Measurements from ENCODE around the gene ABR.

The ABR gene

GRCh38 chr17:1055231-1055630, 124.5 kb downstream of the ABR start:
- Histone ChIP-seq H3K4me2 (ENCODE audit: insufficient read depth, low read length) (no peak overlapping the region), H3K9ac (ENCODE audit: low read depth, low read length) (no peak overlapping the region), H3K9me3 (ENCODE audit: insufficient read depth, low read length, severe bottlenecking) (no peaks in the 10 kb centered on the region), H3K4me3 (ENCODE audit: low read depth in 1 of 2, low read length in 2 of 2) (no peak overlapping the region), H3K27ac (ENCODE audit: low read length) (no peak overlapping the region), H4K20me1 (ENCODE audit: insufficient read depth, low read length) (no peaks in the 10 kb centered on the region), H3K4me1 (ENCODE audit: insufficient read depth, low read length) (no peaks in the 10 kb centered on the region), H3K79me2 (ENCODE audit: insufficient read depth, low read length) (no peaks in the 10 kb centered on the region), H3K27me3 (ENCODE audit: insufficient read depth, low read length, poor library complexity) (no peaks in the 10 kb centered on the region), H3K36me3 (ENCODE audit: insufficient read depth, low read length) (peaks cover 49% of the 10 kb centered on the region), H2AFZ (ENCODE audit: low read depth, low read length) (no peak overlapping the region)
- no peak for TF ChIP-seq EZH2 (IDR thresholded peaks at IDR 0.05; ENCODE audit: borderline replicate concordance, low read depth, low read length, severe bottlenecking)
- no peak for TF ChIP-seq CTCF (IDR thresholded peaks at IDR 0.05; ENCODE audit: borderline replicate concordance, extremely low read depth, low read length, poor library complexity, severe bottlenecking)
- DNase-seq (no peak), ATAC-seq (ENCODE audit: insufficient read depth, low read depth) (no peak)

- no peaks in the 10 kb centered on the region for H3K79me2 ChIP-seq (ENCODE audit: insufficient read depth, low read length)
- H3K9me3 ChIP-seq (ENCODE audit: insufficient read depth, low read length, severe bottlenecking), result no peaks in the 10 kb centered on the region
- peaks cover 50% of the 10 kb centered on the region for H3K36me3 ChIP-seq (ENCODE audit: insufficient read depth, low read length)
Observed at GRCh38 chr17:1054656-1055055, 125.1 kb downstream of the ABR start.

GRCh38 chr17:1053661-1054360, 126.0 kb downstream of the ABR start:
- TF ChIP-seq EZH2 (IDR thresholded peaks at IDR 0.05; ENCODE audit: borderline replicate concordance, low read depth, low read length, severe bottlenecking) (no peak), CTCF (IDR thresholded peaks at IDR 0.05; ENCODE audit: borderline replicate concordance, extremely low read depth, low read length, poor library complexity, severe bottlenecking) (no peak)
- Histone ChIP-seq H3K36me3 (ENCODE audit: insufficient read depth, low read length) (peaks cover 42% of the 10 kb centered on the region), H3K9me3 (ENCODE audit: insufficient read depth, low read length, severe bottlenecking) (no peaks in the 10 kb centered on the region), H4K20me1 (ENCODE audit: insufficient read depth, low read length) (no peaks in the 10 kb centered on the region), H3K27ac (ENCODE audit: low read length) (no peak overlapping the region), H3K4me2 (ENCODE audit: insufficient read depth, low read length) (no peak overlapping the region), H3K4me3 (ENCODE audit: low read depth in 1 of 2, low read length in 2 of 2) (no peak overlapping the region), H2AFZ (ENCODE audit: low read depth, low read length) (no peak overlapping the region), H3K9ac (ENCODE audit: low read depth, low read length) (no peak overlapping the region), H3K4me1 (ENCODE audit: insufficient read depth, low read length) (no peaks in the 10 kb centered on the region), H3K79me2 (ENCODE audit: insufficient read depth, low read length) (no peaks in the 10 kb centered on the region), H3K27me3 (ENCODE audit: insufficient read depth, low read length, poor library complexity) (no peaks in the 10 kb centered on the region)
- DNase-seq (no peak), ATAC-seq (ENCODE audit: insufficient read depth, low read depth) (no peak)

More at GRCh38 chr17:1054656-1055055, 125.1 kb downstream of the ABR start:
- ATAC-seq (ENCODE audit: insufficient read depth, low read depth) (no peak), DNase-seq (no peak)
- TF ChIP-seq EZH2 (IDR thresholded peaks at IDR 0.05; ENCODE audit: borderline replicate concordance, low read depth, low read length, severe bottlenecking) (no peak), CTCF (IDR thresholded peaks at IDR 0.05; ENCODE audit: borderline replicate concordance, extremely low read depth, low read length, poor library complexity, severe bottlenecking) (no peak)
- Histone ChIP-seq H3K4me1 (ENCODE audit: insufficient read depth, low read length) (no peaks in the 10 kb centered on the region), H4K20me1 (ENCODE audit: insufficient read depth, low read length) (no peaks in the 10 kb centered on the region), H3K9ac (ENCODE audit: low read depth, low read length) (no peak overlapping the region), H2AFZ (ENCODE audit: low read depth, low read length) (no peak overlapping the region), H3K27me3 (ENCODE audit: insufficient read depth, low read length, poor library complexity) (no peaks in the 10 kb centered on the region), H3K27ac (ENCODE audit: low read length) (no peak overlapping the region), H3K4me3 (ENCODE audit: low read depth in 1 of 2, low read length in 2 of 2) (no peak overlapping the region), H3K4me2 (ENCODE audit: insufficient read depth, low read length) (no peak overlapping the region)

Data from DND-41 (cell line).